Fibroblast of skin of scalp (primary cell): ENCODE measurements around the gene GLT1D1.

Experiments used
- DNase-seq: peaks from one replicate; pipeline ENCODE4 v3.0.0-alpha.2; 2013

Gene GLT1D1

DNA sequence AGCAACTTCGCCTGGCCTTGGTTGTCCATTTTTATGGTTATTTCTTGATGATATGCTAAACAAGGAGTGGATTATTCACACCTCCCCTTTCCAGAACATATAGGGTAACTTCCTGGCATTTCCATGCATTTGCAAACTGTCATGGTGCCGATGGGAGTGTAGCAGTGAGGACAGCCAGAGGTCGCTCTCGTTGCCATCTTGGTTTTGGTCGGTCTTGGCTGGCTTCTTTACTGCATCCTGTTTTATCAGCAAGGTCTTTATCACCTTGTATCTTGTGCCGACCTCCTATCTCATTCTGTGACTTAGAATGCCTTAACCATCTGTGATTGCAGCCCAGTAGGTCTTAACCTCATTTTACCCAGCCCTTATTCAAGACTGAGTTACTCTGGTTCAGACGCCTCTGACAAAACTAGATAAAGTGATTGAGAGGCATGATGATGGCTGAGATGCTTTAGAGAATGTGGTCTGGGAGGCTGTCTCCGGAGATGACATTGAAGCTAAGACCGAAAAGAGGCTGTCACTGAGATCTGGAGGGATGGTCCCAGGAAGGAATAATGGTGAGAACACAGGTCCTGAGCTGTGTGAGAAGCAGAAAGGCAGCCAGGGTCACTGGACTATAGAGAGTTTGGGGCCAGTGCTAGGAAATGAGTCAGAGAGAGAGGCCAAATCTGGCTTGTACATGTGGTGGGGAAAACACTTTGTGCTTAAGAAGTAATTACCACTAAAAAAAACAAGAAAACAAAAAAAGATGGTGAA is 2.9 kb downstream of the GLT1D1 start:
- DNase-seq: no peak

DNA sequence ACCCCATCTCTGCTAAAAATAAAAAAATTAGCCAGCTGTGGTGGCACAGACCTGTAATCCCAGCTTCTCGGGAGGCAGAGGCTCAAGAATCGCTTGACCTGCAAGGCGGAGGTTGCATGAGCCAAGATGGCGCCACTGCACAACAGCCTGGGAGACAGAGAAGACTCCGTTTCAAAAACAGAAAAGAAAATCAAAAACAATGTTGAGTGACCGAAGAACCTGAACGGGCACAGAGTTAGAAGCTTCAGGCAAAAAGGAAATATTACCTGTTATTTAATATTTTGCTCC is 3.5 kb downstream of the GLT1D1 start:
- DNase-seq: no peak

DNA sequence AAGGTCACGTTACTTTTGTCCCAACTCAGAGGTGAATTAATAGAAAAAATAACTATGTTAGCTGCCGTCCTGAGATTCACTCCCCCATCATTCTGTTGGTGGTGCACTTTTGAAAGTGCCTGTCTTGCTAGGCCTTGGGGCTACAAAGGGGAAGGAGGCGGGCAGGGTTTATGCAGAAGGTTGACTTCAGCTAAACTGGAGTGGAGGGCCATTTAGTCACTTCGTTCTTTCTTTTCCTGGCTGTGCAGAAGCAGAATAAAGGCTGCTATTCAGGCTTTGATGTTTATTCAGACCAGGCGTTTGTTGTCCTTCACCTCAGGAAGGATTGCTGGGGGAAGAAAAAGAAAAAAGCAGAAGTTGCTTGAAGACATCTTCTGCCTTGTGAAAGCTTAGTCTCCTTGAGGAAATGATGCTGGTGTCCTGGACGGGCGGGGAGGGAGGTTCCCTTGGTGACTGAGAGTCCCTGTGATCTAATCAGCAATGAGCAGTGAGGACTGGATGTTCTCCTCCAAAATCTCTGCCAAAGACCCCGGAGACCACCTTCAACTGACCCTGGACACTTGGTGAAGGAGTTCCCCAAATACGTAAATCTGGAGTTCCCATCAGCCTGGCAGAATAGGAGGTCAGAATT is 4.0 kb downstream of the GLT1D1 start:
- no peak for DNase-seq

DNA sequence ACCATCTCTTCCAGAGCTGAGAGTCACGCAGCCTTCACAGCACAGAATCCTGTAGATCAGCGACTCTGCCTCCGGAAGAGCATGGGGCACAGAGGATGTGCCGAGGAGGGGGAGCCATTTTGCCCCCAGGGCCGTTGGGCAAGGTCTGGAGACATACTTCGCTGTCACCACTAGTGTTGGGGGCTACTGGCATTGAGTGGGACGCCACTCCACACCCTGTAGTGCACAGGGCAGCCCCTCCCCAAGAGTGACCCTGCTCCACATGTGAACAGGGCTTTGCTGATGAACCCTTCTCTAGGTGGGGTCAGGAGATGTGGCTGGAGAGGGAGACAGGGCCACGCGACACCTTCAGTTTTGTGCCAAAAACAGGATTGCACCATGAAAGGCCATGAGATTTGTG is 6.0 kb downstream of the GLT1D1 start:
- no peak for DNase-seq

DNA sequence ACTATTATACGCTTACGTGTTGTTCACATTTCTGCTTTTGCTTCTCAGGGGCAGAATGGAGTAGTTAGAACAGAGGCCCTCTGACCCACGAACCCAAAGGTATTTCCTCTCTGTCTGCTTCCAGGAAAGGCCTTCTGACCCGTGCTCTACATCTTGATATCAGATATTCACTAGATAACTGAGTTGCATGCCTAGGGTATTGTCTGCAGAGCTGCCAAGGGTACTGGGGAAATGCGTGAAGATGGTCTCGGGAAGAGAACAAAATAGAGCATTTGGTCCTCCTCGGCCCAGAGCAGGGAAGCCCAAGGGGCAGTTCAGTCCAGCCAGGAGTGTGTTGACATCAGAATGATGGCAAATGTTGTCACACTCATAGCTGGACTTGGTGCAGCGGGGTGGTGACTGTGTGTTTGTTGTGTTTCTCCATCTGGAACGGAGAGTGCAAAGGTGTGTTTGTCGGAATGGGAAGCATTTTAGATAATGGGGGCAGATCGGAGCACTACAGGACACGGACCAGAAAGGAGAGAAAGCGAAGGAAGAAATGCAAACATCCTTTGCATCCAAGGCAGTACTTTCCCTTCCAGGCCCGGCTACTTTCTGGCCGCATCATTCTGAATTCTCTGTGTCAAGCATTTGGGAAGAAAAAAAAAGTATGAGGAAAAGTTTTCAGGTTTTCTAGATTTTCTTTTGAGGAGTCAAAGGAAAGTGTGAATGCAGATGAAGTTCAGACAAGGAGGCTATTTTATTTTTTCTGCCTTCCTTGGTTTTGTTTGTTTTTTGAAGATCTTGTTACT is 8.1 kb downstream of the GLT1D1 start:
- DNase-seq: no peak

DNA sequence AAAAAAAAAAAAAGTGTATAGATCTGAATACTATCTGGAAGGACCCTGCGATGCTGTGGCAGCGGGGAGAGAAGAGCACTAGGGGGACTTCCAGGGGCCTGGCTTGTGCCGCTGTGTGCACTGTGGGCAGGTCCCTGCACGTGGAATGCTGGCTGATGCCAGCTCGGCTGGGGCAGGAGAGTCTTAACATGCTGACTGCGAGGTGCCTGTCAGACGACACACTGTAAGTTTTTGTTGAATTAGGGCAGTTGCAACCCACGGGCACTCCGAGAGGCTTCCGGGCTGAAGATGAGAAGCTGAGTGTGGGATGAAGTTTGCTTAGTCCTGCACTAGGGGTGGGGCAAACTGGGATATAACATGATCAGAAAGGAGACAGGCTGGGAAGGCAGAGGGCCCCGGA is 10.7 kb downstream of the GLT1D1 start:
- DNase-seq: no peak

DNA sequence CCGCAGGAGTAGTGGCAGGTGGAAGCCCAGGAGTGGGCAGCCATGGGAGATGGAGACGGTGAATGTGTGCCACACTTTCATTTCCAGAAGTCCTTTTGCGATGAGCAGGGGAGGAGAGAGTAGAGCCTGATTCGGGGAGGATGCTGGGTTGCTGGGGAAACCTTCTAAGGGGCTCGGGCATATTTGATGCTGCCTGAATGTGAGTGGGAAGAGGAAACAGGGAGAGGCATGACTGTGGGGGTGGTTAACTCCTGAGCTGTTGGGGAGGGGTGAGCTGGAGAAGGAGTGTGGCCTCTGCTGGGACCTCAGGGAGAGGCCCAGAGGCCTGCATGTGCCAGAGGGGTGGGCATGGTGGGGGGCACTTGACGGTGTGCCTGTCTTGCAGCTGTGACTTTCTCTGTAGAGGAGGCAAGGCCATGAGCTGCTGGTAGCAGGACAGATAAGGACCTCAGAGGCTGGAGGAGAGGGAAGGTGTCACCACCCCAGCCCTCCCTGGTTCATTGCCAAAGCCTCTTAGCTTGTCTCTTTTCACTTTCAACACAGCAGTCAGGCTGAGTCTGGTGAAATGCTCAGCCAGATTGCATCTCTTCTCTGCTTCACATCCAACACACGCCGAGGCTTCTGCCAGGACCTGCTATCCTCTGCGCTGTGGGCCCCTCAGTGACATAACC is 11.4 kb downstream of the GLT1D1 start:
- no peak for DNase-seq

DNA sequence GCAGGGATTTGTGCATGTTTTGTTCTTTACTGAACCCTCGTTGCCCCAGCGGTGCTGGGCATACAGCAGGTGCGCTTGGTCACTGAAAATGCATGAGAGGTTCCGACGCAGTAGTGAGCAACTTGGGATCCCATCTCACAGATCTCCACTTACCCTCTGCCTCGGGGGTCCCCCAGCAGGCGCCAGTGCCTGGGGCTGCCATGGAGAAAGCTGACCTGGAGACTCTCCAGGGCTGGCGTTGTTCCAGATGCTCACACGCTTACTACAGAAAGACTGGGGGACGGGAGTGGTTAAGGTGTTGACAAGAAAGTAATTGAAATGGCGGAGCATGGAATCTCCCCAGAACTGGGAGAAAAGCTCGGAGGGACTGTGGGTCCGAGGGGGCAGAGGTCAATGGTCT is 14.2 kb downstream of the GLT1D1 start:
- DNase-seq: no peak

DNA sequence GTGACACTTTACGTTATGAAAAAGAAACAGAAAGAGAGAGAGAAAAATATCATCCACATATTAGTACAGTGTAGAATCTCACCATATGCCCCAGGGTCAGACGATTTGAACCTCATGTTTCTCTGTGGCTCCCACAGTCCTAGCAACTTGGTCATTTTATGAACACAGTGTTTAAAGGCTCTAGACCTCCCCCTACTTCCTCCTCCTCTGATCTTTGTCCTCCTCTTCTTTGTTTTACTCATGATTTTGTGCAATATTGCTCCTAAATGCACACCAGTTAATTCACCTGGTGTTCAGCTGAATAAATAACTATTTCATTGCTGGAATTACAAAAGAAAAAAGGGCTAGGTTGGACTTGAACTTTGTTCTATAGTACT is 18.2 kb downstream of the GLT1D1 start:
- no peak for DNase-seq

DNA sequence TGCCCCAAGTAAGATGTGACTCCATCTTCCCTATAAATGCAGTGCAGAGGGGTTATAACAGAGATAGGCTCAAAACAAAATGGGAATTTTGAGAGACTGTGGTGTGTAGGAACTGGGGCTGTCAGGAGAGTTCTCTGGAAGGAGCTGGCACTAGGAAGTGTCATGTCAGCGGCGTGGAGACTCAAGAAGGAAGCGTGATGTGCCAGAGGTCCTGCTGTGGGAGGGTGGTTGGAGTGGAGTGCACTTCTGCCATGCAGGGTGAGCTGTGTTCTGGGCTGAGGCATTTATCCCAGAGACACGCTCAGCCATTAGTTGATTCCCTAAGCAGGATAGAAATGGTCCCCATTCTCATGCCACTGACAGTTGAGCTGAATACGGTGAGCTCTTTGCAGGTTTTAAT is 19.0 kb downstream of the GLT1D1 start:
- no peak for DNase-seq

DNA sequence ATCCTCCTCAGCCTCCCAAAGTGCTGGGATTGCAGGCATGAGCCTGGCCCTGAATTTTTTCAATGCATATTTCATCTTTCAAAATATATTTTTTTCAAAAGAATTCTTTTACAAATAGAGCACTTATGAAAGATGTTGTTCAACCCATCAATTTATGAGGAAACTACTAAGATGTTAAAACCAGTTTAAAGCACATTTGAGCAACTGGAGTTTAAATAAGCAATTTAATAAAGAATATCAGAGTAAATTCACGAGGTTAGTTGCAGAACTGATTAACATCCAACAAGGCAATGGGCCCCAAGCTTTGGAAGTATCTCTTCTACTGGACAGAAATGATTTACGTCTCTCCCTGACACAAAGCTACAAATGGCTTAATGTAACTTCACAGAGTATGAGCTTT is 23.3 kb downstream of the GLT1D1 start:
- DNase-seq: no peak

DNA sequence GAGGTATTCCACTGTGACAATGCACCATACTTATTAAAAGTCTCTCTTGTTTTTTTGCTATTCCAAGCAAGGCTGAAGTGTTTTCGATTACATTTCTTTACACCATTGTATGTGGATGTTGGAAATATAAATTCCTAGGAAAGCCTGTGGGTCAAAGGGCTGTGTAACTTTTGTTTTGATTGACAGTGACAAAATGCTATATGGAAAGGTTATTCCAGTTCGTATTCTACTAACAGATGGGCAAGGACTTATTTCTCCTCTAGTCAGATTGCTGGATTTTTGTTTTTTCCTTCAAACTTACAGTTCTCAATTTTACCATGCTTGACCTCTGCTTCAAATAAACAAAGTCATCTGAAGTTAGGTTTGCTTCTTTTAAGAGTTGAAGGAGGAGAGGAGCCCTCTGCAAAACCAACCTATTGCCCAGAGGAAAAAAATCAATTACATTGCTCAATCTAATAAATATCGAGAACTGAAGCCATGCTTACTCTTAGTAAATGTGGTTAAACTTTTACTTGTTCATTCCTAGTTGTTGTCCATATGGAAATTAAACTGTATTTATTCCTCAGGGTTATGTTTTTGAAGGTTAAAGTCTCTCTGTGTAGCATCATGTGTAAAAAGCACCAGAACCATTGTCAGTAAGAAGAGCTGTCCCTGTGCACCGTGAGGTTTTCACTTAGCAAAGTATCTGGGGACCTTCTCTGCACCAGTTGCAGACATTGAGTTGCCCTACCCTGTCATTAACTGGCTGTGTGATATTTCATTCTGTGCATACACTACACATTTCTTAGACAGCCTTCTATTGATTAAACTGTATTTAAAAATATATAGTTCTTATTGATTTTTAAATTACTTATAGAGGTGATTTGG is 26.9 kb downstream of the GLT1D1 start:
- DNase-seq: no peak

DNA sequence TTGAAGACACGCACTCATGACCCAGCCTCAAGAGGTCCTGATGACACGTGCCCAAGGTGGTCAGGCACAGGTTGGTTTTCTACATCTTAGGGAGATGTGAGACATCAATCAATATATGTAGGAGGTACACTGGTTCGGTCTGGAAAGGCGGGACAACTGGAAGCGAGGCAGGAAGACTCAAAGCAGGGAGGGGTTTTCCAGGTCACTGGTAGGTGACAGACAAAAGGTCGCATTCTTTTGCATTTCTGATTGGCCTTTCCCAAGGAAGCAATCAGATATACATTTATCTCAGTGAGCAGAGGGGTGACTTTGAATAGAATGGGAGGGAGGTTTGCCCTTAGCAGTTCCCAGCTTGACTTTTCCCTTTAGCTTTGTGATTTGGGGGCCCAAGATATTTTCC is 38.6 kb downstream of the GLT1D1 start:
- DNase-seq: no peak

DNA sequence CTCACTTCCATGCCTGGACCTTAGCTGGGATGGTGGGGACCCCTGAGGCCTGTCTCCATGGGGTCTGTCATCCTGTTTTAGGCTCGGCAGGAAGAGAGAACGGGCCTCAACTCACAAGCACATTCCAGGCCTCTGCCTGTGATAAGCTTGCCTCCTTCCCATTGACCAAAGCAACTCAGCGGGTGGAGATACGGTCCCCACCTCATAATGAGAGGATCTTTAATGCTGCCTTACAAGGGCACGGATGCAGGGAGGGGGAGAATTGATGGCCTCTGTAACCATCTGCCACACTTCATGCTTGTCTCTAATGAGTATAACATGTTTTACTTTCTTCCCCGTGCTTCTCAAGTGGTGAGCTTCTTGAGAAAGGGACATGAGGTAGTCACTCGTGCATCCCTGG is 50.0 kb downstream of the GLT1D1 start:
- no peak for DNase-seq

DNA sequence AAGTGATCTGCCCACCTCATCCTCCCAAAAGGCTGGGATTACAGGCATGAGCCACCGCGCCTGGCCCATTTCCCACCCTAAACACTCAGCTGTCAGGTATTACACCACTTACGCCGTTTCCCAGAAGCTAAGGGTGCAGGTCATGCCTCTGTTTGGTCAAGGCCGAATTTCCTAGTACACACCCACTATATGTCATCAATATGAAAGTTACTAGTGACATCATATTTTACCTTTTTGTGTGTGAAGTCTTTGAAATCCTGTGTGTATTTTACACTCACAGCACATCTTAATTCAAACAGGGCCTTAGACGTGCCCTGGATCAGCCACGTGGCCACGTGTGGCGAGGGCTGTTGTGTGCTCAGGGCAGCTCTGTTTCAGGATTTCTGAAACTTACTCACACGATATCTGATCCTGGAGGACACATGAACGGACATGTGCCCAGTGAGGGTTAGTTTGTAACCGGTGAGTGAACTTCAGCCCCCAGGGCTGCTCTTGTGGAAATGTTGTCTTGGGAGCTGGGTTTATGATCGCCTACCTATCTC is 51.8 kb downstream of the GLT1D1 start:
- DNase-seq: no peak

DNA sequence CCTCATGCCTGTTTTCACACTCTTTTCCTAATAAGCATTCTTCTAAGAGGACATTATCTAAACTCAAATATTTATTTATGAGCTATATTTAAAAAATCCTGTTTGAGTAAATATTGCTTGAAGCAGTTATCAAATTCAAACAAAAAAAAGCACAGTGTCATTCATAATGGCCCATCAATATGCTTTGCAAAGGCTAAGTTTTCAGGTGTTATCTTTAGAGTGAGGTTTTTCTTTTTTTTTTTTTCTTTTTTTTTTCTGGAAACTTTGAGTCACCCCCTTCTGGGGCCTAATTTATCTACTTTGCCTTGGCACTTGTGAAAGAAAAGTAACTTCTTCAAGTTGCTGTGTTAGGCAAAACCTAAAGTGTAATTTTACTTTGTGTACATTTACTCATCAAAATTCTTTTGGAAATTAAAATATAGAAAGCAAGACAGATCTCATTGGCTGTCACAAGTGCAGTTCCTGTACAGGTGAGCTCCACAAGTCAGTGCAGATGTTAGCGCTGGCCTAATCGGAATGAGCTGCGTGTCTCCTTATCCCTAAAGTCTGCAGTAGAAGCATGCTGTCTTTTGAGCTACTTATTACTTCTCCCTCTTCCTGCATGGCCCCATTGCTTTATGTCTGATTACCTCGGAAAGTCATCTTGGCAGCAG is 53.3 kb downstream of the GLT1D1 start:
- no peak for DNase-seq

DNA sequence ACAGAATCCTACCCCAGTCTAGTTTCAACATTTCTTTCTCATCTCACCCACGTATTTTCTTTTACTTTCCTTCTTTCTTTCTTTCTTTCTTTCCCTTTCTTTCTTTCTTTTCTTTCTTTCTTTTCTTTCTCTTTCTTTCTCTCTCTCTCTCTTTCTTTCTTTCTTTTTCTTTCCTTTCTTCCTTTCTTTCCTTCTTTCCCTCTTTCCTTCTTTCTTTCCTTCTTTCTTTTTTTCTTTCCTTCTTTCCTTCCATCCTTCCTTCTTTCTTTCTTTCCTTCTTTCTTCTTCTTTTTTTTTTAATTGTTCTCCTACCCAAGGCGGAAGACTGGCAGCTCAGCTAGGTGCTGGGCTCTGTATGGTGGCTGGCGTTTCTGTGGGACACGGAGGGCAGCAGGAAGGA is 55.0 kb downstream of the GLT1D1 start:
- DNase-seq: no peak

DNA sequence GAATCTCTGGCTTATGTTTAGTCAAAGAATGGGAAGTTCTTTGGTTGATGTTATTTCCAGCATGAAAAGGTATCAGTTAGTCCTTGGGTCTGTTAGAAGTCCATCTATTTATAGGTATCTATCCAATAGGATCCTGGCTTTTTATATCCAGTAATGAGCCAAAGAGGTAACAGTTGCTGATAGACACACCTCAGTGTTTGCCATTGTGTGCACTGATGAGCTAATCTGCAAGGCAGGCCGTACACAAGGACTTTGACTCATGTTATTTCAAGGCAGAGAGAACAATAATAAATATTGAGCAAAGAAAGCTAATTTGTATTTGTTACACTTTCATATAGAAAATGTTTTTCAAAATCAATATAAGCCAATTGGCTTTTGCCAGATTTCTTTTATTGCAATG is 56.4 kb downstream of the GLT1D1 start:
- DNase-seq: no peak

DNA sequence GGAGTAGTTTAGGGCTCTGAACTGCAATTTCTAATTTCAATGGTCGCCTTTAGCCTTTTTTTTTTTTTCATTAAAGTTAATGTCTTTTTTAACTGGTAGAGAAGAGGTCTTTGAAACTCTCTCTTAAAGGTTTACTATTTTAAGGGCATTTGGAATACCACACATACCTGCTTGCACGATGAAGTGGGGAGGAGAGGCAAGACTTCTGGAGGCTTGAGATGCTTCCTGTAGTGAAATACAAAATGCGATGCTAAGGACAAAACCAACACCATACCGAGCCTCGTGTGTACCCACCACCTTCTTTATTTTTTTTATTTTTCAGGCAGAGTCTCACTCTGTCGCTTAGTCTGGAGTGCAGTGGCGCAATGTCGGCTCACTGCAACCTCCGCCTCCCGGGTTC is 57.4 kb downstream of the GLT1D1 start:
- DNase-seq: no peak

DNA sequence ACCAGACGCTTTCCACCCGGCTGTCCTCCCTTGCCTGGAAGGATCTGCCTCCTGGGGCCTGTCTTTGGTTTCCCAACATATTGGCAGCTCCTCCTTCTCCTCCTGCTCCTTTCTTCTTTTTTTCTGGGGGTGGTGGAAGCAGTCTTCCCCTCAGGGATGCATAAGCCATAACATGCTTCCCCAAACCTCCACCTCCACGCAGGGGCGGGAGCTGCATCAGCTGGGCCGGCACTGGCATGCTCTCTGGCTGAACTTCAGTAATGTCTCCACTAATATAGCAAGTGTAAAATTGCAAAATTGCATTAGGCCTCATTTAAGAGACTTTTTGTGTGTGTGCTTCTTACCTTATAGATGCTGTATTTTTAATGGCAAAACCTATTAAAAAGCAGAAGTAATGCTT is 58.6 kb downstream of the GLT1D1 start:
- no peak for DNase-seq

DNA sequence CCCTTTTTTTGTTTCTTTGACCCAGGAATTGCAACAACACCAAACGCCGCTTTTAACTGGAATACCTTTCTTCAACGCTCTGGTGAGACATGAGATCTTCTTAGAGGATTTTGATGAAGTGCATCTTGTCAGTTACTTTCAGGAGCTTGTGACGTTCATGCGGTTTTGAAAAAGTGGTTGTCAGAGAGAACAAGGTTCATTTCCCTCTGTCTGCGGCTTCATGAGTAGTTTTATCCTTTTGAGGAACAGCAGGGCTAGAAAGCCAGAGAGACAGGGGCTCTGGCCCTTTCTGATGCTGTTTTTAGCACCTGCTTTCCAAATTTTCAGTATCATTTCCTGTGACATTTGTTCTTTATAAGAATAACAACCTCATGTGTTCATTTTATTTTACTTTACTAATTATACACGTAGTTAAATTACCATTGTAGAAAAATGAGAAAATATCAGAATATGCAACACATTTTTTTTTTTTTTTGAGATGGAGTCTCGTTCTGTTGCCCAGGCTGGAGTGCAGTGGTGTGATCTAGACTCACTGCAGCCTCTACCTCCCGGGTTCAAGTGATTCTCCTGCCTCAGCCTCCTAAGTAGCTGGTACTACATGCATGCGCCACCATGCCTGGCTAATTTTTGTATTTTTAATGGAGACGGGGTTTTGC is 61.8 kb downstream of the GLT1D1 start:
- no peak for DNase-seq
